NCI-H1105 treated with DMSO at 0.1 percent for 48 hours (cell line): ENCODE measurements around the gene TOM1L1.

Experiments used
- DNase-seq: peaks from one replicate; lab custom pipeline; 2025; lab: John Stamatoyannopoulos, UW

Gene TOM1L1

DNA sequence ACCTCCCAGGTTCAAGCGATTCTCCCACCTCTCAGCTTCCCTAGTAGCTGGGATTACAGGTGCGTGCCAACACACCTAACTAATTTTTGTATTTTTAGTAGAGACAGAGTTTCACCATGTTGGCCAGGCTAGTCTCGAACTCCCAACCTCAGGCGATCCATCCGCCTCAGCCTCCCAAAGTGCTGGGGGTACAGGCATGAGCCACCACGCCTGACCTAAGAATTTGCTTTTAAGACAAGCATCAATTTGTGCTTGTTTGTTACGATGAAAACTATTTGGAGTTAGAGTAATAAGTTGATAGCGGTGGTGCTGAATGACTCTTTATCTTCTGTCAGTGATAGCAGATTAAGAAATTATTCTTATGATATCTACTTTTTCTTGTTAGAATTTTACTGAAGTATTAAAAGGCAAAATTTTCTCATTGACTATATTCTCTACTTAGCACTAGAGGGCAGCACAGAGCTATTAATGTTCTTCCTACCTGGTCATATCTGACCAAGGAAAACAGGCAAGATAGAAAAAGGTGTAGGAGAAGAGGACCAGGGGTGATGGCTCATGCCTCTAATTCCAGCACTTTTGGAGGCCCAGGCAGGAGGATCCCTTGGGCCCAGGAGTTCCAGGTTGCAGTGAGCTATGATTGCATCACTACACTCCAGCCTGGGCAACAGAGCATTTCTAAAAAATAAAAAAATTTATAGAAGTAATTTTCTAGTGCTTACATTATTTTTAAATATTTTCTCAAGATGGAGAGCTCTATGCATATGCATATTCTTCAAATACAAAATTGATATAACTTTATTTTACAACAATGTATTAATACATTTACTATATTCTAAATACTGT is 92.4 kb downstream of the TOM1L1 start:
- DNase-seq = peak; percentile 70

DNA sequence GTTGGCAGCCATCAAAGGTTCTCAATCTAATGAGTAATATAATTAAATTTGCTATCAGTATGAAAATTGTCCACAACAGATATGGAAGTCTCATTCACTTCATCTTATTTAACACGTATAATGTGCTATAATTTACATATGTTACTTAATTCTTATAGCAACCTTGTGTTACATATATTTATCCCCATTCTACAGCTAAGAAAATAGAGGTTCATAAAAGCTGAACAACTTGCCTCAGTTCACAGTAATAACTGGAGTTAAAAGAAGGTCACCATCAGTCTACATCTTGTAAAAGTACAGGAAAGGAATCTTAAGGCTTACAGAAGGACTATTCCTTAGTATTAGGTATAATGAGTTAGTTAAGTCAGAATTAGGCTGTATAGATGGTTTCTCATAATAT is 95.8 kb downstream of the TOM1L1 start:
- no peak for DNase-seq

DNA sequence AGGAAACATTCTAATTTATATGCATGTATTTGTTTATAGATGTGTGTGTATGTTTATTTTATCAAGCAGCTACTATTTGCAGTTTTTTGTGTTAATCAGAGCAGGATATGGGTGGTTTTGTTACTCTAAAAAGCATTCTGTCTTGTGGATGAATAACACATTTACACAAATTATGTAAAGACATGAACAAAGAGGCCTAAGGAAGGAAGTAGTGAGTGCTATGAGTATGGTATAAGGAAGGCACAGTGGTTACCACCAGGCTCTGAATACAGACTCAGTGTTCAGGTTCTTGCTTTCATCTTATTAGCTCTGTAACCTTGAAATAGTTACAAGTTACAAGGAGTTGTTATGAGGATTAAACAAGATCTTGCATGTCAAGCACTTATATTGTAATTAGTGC is 101.8 kb downstream of the TOM1L1 start:
- DNase-seq = no peak

DNA sequence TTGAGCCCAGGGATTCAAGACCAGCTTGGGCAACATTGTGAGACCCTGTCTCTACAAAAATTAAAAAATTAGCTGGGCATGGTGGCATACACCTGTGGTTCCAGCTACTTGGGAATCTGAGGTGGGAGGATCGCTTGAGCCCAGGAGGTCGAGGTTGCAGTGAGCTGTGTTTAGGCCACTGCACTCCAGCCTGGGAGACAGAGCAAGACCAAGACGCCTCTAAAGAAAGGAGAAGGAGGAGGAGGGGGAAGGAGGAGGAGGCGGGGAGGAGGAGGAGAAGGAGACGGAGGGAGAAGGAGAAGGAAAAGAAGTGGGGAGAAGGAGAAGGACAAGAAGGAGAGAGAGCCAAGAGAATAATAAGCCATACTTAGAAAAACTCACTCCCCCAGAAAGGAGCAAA is 103.8 kb downstream of the TOM1L1 start:
- no peak for DNase-seq

GRCh38 chr17:55005520-55005919 is 104.9 kb downstream of the TOM1L1 start:
- no peak for DNase-seq
